Neuronal stem cell (in vitro differentiated cells): Measurements from ENCODE around the gene EXOC3L4.

ENCODE experiments used
- DNase-seq: peaks from one replicate; pipeline ENCODE4 v3.0.0-alpha.2; 2013; ENCODE audit warnings: low spot score
- H2AFZ ChIP-seq: one replicate; pipeline ENCODE4 v1.6.1; 2013; ENCODE audit warnings: mild to moderate bottlenecking, low read length, inconsistent platforms
- H2AK5ac ChIP-seq: 2 replicates; pipeline ENCODE4 v1.6.1; 2013; ENCODE audit warnings: low read depth, mild to moderate bottlenecking, inconsistent platforms, low read length, moderate library complexity, mixed read lengths
- H2BK120ac ChIP-seq: 2 replicates; pipeline ENCODE4 v1.6.1; 2013; ENCODE audit warnings: low read depth, mild to moderate bottlenecking, inconsistent platforms, low read length, moderate library complexity, mixed read lengths
- H2BK12ac ChIP-seq: one replicate; pipeline ENCODE4 v1.6.1; 2013; ENCODE audit warnings: low read length, inconsistent platforms
- H2BK15ac ChIP-seq: 2 replicates; pipeline ENCODE4 v1.6.1; 2013; ENCODE audit warnings: mild to moderate bottlenecking, low read length, inconsistent platforms, mixed read lengths
- H2BK5ac ChIP-seq: one replicate; pipeline ENCODE4 v1.6.1; 2013; ENCODE audit warnings: inconsistent platforms, mild to moderate bottlenecking, low read length, moderate library complexity
- H3K14ac ChIP-seq: one replicate; pipeline ENCODE4 v1.6.1; 2013; ENCODE audit warnings: low read length, inconsistent platforms
- H3K18ac ChIP-seq: 2 replicates; pipeline ENCODE4 v1.6.1; 2013; ENCODE audit warnings: low read length, inconsistent platforms
- H3K23ac ChIP-seq: 2 replicates; pipeline ENCODE4 v1.6.1; 2013; ENCODE audit warnings: low read depth, mild to moderate bottlenecking, mixed read lengths, low read length, inconsistent platforms; ENCODE audit not compliant: poor library complexity
- H3K27ac ChIP-seq: replicated peaks from 3 replicates; pipeline ENCODE4 v1.5.1; 2013; ENCODE audit warnings: low read length, inconsistent platforms
- H3K27me3 ChIP-seq, 3 experiments: 2 replicates each; pipeline ENCODE4 v1.6.1; 2013; ENCODE audit warnings: low read length in 3 of 3, mild to moderate bottlenecking in 2 of 3, inconsistent platforms in 1 of 3, low read depth in 1 of 3, mixed read lengths in 1 of 3, moderate library complexity in 1 of 3; ENCODE audit not compliant: control insufficient read depth in 3 of 3, insufficient read depth in 3 of 3
- H3K36me3 ChIP-seq, 2 donors: replicated peaks in 1 of 2; 2 replicates each; pipeline ENCODE4 v1.6.1; 2013; ENCODE audit warnings: low read length in 2 of 2; ENCODE audit not compliant: control insufficient read depth in 2 of 2, insufficient read depth in 2 of 2
- H3K4ac ChIP-seq: 2 replicates; pipeline ENCODE4 v1.6.1; 2013; ENCODE audit warnings: inconsistent platforms, mild to moderate bottlenecking, low read length, moderate library complexity
- H3K4me1 ChIP-seq, 2 donors: 1 replicate in 1 of 2; 2 replicates in 1 of 2; pipeline ENCODE4 v1.6.1; 2013; ENCODE audit warnings: low read length in 2 of 2, low read depth in 1 of 2; ENCODE audit not compliant: control insufficient read depth in 2 of 2, insufficient read depth in 1 of 2
- H3K4me2 ChIP-seq: one replicate; pipeline ENCODE4 v1.6.1; 2013; ENCODE audit warnings: mild to moderate bottlenecking, low read length, inconsistent platforms; ENCODE audit not compliant: insufficient read depth, poor library complexity, severe bottlenecking
- H3K4me3 ChIP-seq, 2 donors: 2 replicates each; pipeline ENCODE4 v1.5.1; 2013; ENCODE audit warnings: low read length in 2 of 2, mild to moderate bottlenecking in 2 of 2, inconsistent platforms in 1 of 2, moderate library complexity in 1 of 2
- H3K79me1 ChIP-seq: one replicate; pipeline ENCODE4 v1.6.1; 2013; ENCODE audit warnings: low read depth, mild to moderate bottlenecking, inconsistent platforms, low read length, moderate library complexity
- H3K9ac ChIP-seq: one replicate; pipeline ENCODE4 v1.6.1; 2013; ENCODE audit warnings: mild to moderate bottlenecking, low read depth, low read length, inconsistent platforms; ENCODE audit not compliant: poor library complexity
- H3K9me3 ChIP-seq, 2 donors: replicated peaks in 1 of 2; 2 replicates each; pipeline versions ENCODE3 to v1.6.1; 2013; ENCODE audit warnings: low read length in 2 of 2, mild to moderate bottlenecking in 2 of 2, inconsistent platforms in 1 of 2, low read depth in 1 of 2, mixed read lengths in 1 of 2, moderate library complexity in 1 of 2; ENCODE audit not compliant: control insufficient read depth in 2 of 2, insufficient read depth in 1 of 2
- H4K8ac ChIP-seq: one replicate; pipeline ENCODE4 v1.6.1; 2013; ENCODE audit warnings: low read depth, mild to moderate bottlenecking, inconsistent platforms, low read length, moderate library complexity
- H4K91ac ChIP-seq: one replicate; pipeline ENCODE4 v1.6.1; 2013; ENCODE audit warnings: low read length, low read depth, mild to moderate bottlenecking, inconsistent platforms; ENCODE audit not compliant: poor library complexity
- WGBS, 2 donors: extraction: QIAGEN DNeasy Blood & Tissue Kit; methylation state at CpG; one replicate each; pipeline ENCODE4 v1.1.7; 2013; ENCODE audit warnings: missing lambda C conversion rate in 2 of 2, mixed read lengths in 1 of 2; ENCODE audit not compliant: insufficient read length in 2 of 2, insufficient replicate concordance in 1 of 2; ENCODE audit errors: extremely low coverage in 2 of 2; 5-methylcytosine and 5-hydroxymethylcytosine counted together

The EXOC3L4 gene

DNA sequence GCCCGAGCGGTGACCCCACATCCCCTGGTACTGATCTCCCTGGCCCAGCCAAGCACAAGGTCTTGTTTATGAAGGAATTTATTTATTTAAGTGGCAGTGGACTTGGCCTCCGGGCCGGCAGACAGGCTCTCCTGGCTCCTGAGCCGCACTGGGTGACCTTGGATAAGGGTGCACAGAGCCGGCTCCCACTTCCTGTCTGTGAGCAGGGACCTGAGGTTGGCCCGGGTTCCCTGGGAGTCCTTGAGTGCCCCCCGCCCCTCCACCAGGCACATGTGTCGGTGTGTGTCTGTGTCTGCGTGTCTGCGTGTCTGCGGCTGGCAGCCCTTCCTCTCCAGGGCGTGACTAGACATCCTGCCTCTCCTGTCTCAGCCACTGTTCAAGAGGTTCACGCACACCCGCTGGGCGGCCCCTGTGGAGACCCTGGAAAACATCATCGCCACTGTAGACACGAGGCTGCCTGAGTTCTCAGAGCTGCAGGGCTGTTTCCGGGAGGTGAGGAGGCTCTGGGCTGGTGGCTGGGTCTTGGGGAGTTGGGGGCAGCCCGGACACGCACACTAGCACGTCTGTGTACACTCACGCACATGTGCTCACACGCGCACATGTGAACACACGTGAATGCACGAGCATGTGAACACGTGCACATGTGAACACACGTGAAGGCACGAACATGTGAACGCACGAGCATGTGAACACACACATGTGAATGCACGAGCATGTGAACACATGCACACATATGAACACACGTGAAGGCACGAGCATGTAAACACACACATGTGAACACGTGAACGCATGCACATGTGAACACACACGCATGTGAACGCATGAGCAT lies 38.1 kb downstream of the EXOC3L4 start:
- DNase-seq: no peak
- no peak overlapping the region for H3K27ac ChIP-seq
- no peak overlapping the region for H2BK15ac ChIP-seq
- H3K4me3 ChIP-seq: peak overlapping the region in 1 of 2 donors; percentile 7
- no peak overlapping the region for H3K18ac ChIP-seq
- H3K36me3 ChIP-seq: peaks cover 0 to 16% of the 10 kb centered on the region in 2 donors
- no peak overlapping the region for H4K91ac ChIP-seq
- peak overlapping the region; percentile 80 for H3K9ac ChIP-seq
- H2BK120ac ChIP-seq: no peak overlapping the region
- no peak overlapping the region for H3K4me2 ChIP-seq
- peak overlapping the region; percentile 69 for H3K23ac ChIP-seq
- peak overlapping the region; percentile 57 for H3K14ac ChIP-seq
- H3K79me1 ChIP-seq: peaks cover 2% of the 10 kb centered on the region
- H3K9me3 ChIP-seq: peaks cover 0 to 8% of the 10 kb centered on the region in 2 donors
- H3K4me1 ChIP-seq: peaks cover 0 to 6% of the 10 kb centered on the region in 2 donors
- H2BK5ac ChIP-seq: no peak overlapping the region
- H2BK12ac ChIP-seq: no peak overlapping the region
- H2AK5ac ChIP-seq: no peak overlapping the region
- H2AFZ ChIP-seq: no peak overlapping the region
- no peak overlapping the region for H3K4ac ChIP-seq
- H4K8ac ChIP-seq: peak overlapping the region; percentile 96
- no CpG with 5 or more reads among the region's 39 CpGs for WGBS, 2 donors
- H3K27me3 ChIP-seq: peaks cover 0 to 61% (median 7%) of the 10 kb centered on the region in 3 experiments

GRCh38 chr14:103133210-103134140 lies 39.0 kb downstream of the EXOC3L4 start:
- H2BK5ac ChIP-seq: no peak overlapping the region
- peak overlapping the region; percentile 96 for H4K8ac ChIP-seq
- no peak overlapping the region for H2BK15ac ChIP-seq
- H3K9me3 ChIP-seq: peaks cover 0 to 4% of the 10 kb centered on the region in 2 donors
- peak overlapping the region; percentile 80 for H3K9ac ChIP-seq
- no peak overlapping the region for H2AK5ac ChIP-seq
- no peak overlapping the region for H3K27ac ChIP-seq
- H3K18ac ChIP-seq: peak overlapping the region; percentile 19
- no peak overlapping the region for H2BK120ac ChIP-seq
- H2AFZ ChIP-seq: no peak overlapping the region
- no peaks in the 10 kb centered on the region for H3K79me1 ChIP-seq
- peaks cover 0 to 6% of the 10 kb centered on the region in 2 donors for H3K4me1 ChIP-seq
- peak overlapping the region; percentile 69 for H3K23ac ChIP-seq
- H3K14ac ChIP-seq: peak overlapping the region; percentile 57
- no peak overlapping the region for H3K4ac ChIP-seq
- H2BK12ac ChIP-seq: no peak overlapping the region
- no peak overlapping the region for H3K4me2 ChIP-seq
- WGBS, 2 donors: no CpG with 5 or more reads among the region's 25 CpGs
- H3K27me3 ChIP-seq: peaks cover 0 to 60% (median 0%) of the 10 kb centered on the region in 3 experiments
- H4K91ac ChIP-seq: no peak overlapping the region
- peaks cover 0 to 16% of the 10 kb centered on the region in 2 donors for H3K36me3 ChIP-seq
- no peak for DNase-seq
- peak overlapping the region in 1 of 2 donors; percentile 34 for H3K4me3 ChIP-seq

- H3K23ac ChIP-seq: no peak overlapping the region
- no peak overlapping the region for H3K4me3 ChIP-seq
- DNase-seq: no peak
- no peak overlapping the region for H2BK120ac ChIP-seq
- H2BK5ac ChIP-seq: no peak overlapping the region
- no peak overlapping the region for H3K9ac ChIP-seq
- no peak overlapping the region for H2AK5ac ChIP-seq
- peaks cover 0 to 4% of the 10 kb centered on the region in 2 donors for H3K9me3 ChIP-seq
- no CpG with 5 or more reads among the region's 2 CpGs for WGBS, 2 donors
- no peak overlapping the region for H3K18ac ChIP-seq
- H3K79me1 ChIP-seq: no peaks in the 10 kb centered on the region
- H2BK15ac ChIP-seq: no peak overlapping the region
- H4K8ac ChIP-seq: no peak overlapping the region
- H3K4me2 ChIP-seq: no peak overlapping the region
- no peak overlapping the region for H2BK12ac ChIP-seq
- no peak overlapping the region for H4K91ac ChIP-seq
- H3K36me3 ChIP-seq: peaks cover 0 to 16% of the 10 kb centered on the region in 2 donors
- no peak overlapping the region for H3K14ac ChIP-seq
- no peak overlapping the region for H2AFZ ChIP-seq
- peaks cover 0 to 55% (median 3%) of the 10 kb centered on the region in 3 experiments for H3K27me3 ChIP-seq
- no peak overlapping the region for H3K27ac ChIP-seq
- H3K4me1 ChIP-seq: peaks cover 3 to 9% of the 10 kb centered on the region in 2 donors
- no peak overlapping the region for H3K4ac ChIP-seq
Measured at GRCh38 chr14:103134405-103134804, 39.9 kb downstream of the EXOC3L4 start.
